Measurements from ENCODE around the gene NFE2L3.

The NFE2L3 gene

GRCh38 chr7:26131056-26131589, 20.9 kb upstream of the NFE2L3 start:
- H3K27me3 ChIP-seq (ENCODE audit: insufficient read depth, low read depth, severe bottlenecking) = no peaks in the 10 kb centered on the region

GRCh38 chr7:26135076-26135475, 16.9 kb upstream of the NFE2L3 start:
- TF ChIP-seq CTCF (IDR thresholded peaks at IDR 0.05; ENCODE audit: low read depth, low read length) = no peak
- DNase-seq = no peak
- Histone ChIP-seq H3K4me3 (ENCODE audit: low read depth, low read length) (no peak overlapping the region), H3K27ac (no peak overlapping the region), H3K9me3 (ENCODE audit: severe bottlenecking) (no peaks in the 10 kb centered on the region), H3K27me3 (ENCODE audit: insufficient read depth, low read depth, severe bottlenecking) (no peaks in the 10 kb centered on the region), H3K36me3 (no peaks in the 10 kb centered on the region)

More at GRCh38 chr7:26131056-26131589, 20.9 kb upstream of the NFE2L3 start:
- no peak overlapping the region for H3K4me3 ChIP-seq (ENCODE audit: low read depth, low read length)
- TF ChIP-seq CTCF (IDR thresholded peaks at IDR 0.05; ENCODE audit: low read depth, low read length) = no peak
- DNase-seq = no peak
- no peaks in the 10 kb centered on the region for H3K9me3 ChIP-seq (ENCODE audit: severe bottlenecking)
- no peak overlapping the region for H3K27ac ChIP-seq
- H3K36me3 ChIP-seq = no peaks in the 10 kb centered on the region

- TF ChIP-seq CTCF (IDR thresholded peaks at IDR 0.05; ENCODE audit: low read depth, low read length) = no peak
- Histone ChIP-seq H3K4me3 (ENCODE audit: low read depth, low read length) (no peak overlapping the region), H3K27me3 (ENCODE audit: insufficient read depth, low read depth, severe bottlenecking) (no peaks in the 10 kb centered on the region), H3K9me3 (ENCODE audit: severe bottlenecking) (no peaks in the 10 kb centered on the region), H3K36me3 (no peaks in the 10 kb centered on the region), H3K27ac (no peak overlapping the region)
- no peak for DNase-seq
Measured at GRCh38 chr7:26135551-26135950, 16.4 kb upstream of the NFE2L3 start.

- no peaks in the 10 kb centered on the region for H3K27me3 ChIP-seq (ENCODE audit: insufficient read depth, low read depth, severe bottlenecking)
- DNase-seq = no peak
- H3K36me3 ChIP-seq = no peaks in the 10 kb centered on the region
- H3K9me3 ChIP-seq (ENCODE audit: severe bottlenecking) = no peaks in the 10 kb centered on the region
- TF ChIP-seq CTCF (IDR thresholded peaks at IDR 0.05; ENCODE audit: low read depth, low read length) = no peak
- no peak overlapping the region for H3K27ac ChIP-seq
- H3K4me3 ChIP-seq (ENCODE audit: low read depth, low read length) = no peak overlapping the region
Measured at GRCh38 chr7:26136831-26137230, 15.2 kb upstream of the NFE2L3 start.

- Histone ChIP-seq H3K36me3 (no peaks in the 10 kb centered on the region), H3K27ac (no peak overlapping the region), H3K4me3 (ENCODE audit: low read depth, low read length) (no peak overlapping the region), H3K27me3 (ENCODE audit: insufficient read depth, low read depth, severe bottlenecking) (no peaks in the 10 kb centered on the region), H3K9me3 (ENCODE audit: severe bottlenecking) (no peaks in the 10 kb centered on the region)
- no peak for TF ChIP-seq CTCF (IDR thresholded peaks at IDR 0.05; ENCODE audit: low read depth, low read length)
- no peak for DNase-seq
Measured at GRCh38 chr7:26140380-26140779, 11.6 kb upstream of the NFE2L3 start.

- TF ChIP-seq CTCF (IDR thresholded peaks at IDR 0.05; ENCODE audit: low read depth, low read length) = no peak
- H3K4me3 ChIP-seq (ENCODE audit: low read depth, low read length) = no peak overlapping the region
- H3K36me3 ChIP-seq = no peaks in the 10 kb centered on the region
- H3K27ac ChIP-seq = no peak overlapping the region
- no peaks in the 10 kb centered on the region for H3K27me3 ChIP-seq (ENCODE audit: insufficient read depth, low read depth, severe bottlenecking)
- H3K9me3 ChIP-seq (ENCODE audit: severe bottlenecking) = no peaks in the 10 kb centered on the region
- DNase-seq = no peak
Measured at GRCh38 chr7:26141077-26141476, 10.9 kb upstream of the NFE2L3 start.

Data from WERI-Rb-1 (cell line).